Ramos (cell line): Measurements from ENCODE around the gene OPCML.

Experiments
- in situ Hi-C: fragments of 300-500 bp; cut with MboI; formaldehyde crosslinking; loops from one replicate; pipeline ENCODE4 v1.14.3; 2022; ENCODE audit warnings: low sequenced_read_pairs; ENCODE audit not compliant: unreplicated experiment

OPCML gene

DNA sequence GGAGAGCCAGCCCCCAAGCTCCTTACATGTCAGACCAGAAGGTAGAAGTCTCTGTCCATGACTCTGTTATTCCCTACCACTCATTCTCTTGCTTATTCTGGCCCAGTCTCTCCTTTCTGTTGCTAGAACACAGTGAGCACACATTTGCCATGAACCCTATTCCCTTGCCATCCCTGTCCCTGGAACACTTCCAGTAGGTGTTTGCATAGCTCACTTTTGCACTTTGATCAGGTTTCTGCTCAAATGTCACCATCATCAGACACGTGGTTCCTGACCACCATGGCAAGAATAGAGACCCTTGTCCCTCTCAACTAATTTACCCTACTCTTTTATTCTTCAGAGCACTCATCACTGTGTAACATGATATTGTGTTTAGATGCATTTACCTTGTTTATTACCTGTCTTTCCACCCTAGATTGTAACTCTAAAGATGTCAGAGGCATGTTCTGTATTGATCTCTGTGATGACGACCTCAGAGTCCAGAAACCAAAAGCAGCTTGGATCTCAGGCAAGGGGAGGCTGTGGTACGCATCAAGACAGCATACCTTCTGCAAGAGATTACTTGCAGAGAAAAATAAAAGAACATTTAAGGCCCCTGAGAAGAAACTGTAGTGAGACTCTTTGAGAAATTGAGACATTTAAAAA, 606.4 kb downstream of the OPCML start:
- in situ Hi-C loops = no loop called here

GRCh38 chr11:132921597-132921996, 610.7 kb downstream of the OPCML start:
- in situ Hi-C loops = no loop called here

- in situ Hi-C loops = no loop called here
Observed at GRCh38 chr11:132920451-132921096, 611.7 kb downstream of the OPCML start.

DNA sequence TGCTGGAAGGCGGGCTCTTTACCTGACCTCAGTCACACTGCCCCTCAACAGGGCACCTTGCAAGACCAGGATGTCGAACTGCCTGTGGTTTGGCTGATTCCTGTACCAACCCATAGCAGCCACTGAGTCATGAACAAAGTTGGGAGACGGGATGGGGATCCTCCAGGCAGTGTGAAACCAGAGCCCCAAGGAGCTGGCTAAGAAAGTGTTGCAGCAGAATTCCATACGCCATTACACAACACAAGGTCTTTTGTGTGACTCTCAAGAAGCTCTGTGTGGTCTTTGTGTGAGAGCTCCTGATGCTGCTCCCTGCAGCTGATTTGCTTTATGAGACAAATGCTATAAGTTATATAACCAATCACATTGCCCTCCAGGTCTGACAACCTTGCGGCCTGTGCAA, 617.7 kb downstream of the OPCML start:
- in situ Hi-C loops = no loop called here

DNA sequence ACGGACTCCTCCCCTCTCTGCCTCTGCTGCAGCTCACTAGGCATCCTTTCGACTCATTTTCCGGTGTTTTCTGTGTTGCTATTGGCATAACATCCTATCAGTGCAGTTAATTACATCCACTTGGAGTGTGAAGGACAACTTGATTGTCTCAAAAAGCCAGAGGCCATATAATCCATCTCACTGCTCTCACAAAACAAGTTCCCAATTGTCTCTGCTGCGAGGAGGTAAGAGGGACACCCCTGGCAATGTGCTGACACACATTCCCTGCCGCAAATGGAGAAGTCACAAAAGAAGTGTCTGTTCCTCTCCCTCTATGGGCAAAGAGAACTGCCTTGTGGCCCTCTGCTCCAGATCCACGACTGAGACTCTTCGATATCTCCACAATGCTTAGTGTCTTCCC, 618.4 kb downstream of the OPCML start:
- in situ Hi-C loops = no loop called here

- in situ Hi-C loops = no loop called here
Observed at GRCh38 chr11:132913295-132913694, 619.0 kb downstream of the OPCML start.

GRCh38 chr11:132911186-132911585, 621.1 kb downstream of the OPCML start:
- in situ Hi-C loops = no loop called here

DNA sequence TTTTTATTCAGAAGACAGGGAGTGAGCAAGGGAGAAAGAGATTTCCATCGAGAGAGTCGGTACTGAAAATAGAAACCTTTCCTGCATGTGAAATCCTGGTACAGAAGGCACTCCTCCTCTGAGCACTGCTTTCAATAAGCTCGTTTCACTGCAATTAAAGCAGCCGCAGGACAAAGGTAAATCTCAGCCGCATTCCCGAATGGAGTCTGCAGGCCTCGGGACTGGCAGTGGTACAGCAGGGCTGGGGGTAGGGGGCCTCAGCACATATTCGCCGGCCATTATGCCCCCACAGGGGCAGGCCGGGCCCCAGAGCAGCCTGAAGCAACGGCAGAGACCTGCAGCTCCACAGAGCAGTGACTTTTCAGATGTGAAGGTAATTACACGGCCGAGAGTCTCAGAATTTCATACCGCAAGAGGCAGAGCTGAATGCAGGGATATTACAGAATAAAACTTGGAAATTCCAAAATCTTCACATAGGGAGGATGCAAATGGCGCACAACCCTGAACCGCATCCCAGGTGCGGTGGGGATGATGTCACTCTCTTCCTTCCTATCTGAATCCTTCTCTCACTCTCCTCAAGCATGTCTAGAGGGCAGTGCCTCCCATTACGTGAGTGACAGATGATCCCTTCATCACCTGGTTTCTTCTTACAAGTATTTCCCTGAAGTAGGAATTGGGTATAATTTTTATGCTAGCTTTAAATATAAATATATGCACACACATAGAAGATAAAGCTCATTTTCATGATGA, 622.1 kb downstream of the OPCML start:
- in situ Hi-C loops = no loop called here

DNA sequence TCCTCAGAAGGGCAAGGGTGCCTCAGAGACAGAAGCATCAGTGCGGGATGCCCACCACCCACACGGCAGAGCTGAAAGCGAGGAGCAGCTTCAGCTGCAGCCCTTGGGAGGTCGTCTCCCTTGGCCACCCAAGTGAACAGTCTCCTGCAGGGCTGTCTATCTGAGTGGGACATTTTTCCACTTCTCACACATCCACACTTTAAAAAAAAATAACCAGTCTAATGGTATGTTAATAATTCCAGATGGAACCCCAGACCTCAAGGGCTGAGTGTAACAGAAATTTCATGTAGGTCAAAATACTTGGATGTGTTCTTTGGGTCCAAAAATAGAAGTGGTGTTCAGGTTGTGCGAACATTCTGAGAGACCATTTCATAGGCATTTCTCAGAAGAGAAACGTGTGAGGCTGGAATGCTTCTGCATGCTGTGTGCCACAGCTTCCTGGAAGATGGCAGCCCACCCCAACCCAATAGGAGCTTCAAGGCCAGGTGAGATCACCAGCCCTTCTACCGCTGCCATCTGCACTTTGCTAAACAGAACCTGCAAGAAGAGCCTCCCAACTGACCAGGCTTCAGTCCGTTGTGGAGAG, 623.2 kb downstream of the OPCML start:
- in situ Hi-C loops = no loop called here

DNA sequence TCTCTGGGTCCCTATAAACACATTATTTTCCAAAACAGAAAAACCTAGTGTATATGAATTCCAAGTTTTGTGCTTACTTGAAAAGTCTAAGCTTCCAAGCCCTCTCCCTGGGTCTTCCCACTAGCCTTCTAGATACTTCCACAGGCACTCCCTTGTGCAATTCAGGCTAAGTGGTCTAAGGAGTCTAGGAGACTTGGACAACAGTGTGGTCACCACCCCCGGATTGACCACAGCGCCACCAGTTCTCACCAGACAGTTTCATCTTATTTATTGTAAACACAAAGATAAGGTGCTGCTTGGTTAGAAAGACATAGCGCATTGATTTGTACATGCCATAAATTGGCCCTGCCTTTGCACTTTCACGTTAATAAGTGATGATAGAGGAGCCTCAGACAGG, 623.9 kb downstream of the OPCML start:
- in situ Hi-C loops = no loop called here

DNA sequence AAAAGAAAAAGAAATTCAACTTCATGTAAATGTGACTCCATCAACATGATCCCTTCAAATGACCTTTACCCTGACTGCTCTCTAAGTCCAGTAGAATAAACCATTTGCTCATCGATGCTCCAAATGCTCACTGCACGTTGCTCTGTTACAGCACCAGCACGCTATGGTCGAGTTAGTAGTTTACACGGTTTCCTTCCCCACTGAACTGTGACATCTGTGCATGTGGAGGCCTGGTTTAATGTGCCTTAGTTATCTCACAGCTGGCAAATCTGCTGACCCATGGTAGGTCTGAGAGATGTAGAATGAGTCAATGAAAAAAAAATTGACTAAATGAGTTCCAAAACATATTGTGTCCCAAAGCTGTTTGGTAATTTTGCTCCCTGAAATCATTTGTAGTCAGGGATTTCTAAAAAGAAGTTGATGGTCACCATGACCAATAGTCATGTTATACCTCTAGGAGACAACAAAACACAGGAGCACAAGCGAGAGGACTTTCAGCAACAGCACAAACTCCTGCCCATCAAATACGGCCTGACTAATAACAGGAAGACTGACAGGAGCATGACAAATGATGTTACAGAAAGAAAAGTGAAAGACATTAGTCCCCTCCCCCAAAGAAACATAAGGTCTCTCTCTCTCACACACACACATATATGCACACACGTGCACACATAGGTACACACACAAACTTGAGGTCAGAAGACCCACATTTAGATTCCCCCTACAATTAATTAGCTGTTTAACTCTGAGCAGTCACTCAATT, 624.5 kb downstream of the OPCML start:
- in situ Hi-C loops = no loop called here

- in situ Hi-C loops = no loop called here
Observed at GRCh38 chr11:132904607-132905006, 627.7 kb downstream of the OPCML start.

DNA sequence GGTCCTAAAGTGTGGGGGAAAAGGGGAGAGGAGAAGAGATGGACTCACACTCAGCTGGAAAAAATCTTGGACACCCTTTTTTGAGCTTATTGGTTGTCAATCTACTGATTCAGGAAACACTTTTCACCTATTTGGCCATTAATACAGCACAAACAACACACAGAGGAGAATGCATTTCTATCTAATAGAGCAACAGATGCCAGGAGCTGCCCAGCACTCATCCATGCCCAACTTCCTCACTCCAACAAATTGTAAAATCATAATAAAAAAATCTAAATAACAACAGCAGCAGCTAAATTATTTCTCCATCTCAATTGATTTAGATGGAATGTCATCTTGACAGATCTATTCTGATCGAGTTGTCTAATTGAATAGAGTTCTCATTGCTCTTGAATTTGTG, 628.2 kb downstream of the OPCML start:
- in situ Hi-C loops = no loop called here

DNA sequence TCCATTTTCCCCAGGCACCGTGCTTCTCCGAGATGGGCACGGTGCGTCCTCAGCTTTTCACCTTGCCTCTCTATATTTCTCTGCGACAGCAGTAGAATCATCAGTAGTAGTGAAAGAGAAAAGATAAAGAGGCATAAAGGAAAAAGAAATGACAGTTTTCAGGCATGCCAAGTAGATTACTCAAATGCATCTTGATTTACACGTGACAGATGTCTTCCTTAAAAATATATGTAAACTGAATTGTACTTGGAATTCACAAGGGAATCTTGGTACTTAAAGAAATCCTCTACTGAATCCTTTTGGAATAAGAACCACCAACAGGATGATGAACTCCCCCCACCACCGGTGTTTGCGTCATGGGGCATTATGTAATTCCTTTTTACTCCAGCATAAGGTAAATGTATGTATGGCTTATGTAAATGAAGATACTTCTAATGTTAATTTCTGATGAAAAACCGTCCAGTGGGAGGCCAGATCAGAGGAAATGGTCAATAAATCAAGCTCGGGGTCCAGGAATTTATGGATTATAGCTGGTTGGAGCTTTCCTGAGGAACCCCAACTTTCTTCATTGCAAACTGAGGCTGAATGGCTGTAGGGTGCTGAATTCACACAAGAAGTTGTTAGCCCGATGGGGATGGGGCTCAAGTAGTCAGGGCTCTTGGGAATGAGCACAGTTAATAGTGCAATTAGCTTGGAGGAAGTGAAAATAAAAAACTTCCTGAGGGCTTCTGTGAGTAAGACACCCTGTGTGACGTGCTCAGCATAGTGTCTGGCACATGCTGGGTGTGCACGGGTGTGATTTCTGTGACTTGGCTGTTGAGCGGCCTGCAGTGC, 630.4 kb downstream of the OPCML start:
- in situ Hi-C loops = no loop called here

GRCh38 chr11:132898676-132899075, 633.6 kb downstream of the OPCML start:
- in situ Hi-C loops = no loop called here

- in situ Hi-C loops = no loop called here
Observed at GRCh38 chr11:132898021-132898420, 634.3 kb downstream of the OPCML start.

DNA sequence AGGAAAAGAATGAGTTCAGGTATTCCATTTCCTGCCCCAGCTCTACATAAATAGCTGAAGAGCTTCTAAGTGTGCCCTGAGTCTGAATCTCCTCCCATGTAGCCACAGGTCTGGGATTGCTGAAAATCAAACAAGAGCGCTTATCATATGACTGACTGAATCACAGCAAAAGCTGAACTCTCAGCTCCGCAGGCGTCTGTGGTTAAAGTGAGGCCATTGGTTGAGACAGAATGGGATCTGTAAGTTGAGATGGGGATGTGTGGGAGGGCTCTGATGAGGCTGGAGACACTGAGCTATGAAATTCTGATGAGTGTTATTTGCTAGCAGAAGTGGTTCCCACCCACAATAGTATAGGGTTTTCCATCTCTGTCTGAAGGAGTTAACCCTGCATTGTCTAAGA, 637.0 kb downstream of the OPCML start:
- in situ Hi-C loops = no loop called here

GRCh38 chr11:132894606-132895005, 637.7 kb downstream of the OPCML start:
- in situ Hi-C loops = no loop called here

GRCh38 chr11:132892876-132893275, 639.4 kb downstream of the OPCML start:
- in situ Hi-C loops = no loop called here

DNA sequence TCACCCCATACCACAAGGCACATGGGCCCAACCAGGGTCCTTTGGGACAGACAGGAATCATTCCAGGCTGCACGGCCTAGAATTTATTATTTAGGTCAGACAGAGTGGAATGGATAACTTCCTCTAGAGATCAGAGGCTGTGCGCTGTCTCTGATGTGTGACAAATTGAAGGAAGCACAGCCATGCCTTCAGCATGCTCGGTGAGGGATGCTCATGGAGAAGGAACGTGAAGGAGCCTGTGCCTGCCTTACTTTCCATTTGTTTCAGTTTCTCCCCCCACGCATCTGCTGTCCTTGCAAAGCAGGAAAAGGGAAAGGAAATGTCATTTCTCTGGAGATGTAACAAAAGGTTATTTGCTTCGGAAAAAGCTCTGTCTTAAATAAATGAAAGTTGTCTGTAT, 644.1 kb downstream of the OPCML start:
- in situ Hi-C loops = no loop called here
